22Rv1 (cell line): ENCODE measurements around the gene STEAP4.
"Not testable (repeated sequence)": the region's sequence is repeated elsewhere in the genome, so short reads cannot be mapped to it uniquely, and the experiment has no call there.

ENCODE experiments used
- H3K27ac ChIP-seq: fragments of 450-650 bp; 2 replicates; pipeline ENCODE4 v1.5.1; 2017
- ZFX ChIP-seq: fragments of 450-650 bp; IDR thresholded peaks from 2 replicates; pipeline ENCODE4 v1.6.1; 2017; ENCODE audit warnings: antibody characterized with exemption, borderline replicate concordance
- TF ChIP-seq, protein P1 (sequence below): fragments of 450-650 bp; IDR thresholded peaks from 2 replicates; pipeline ENCODE4 v1.5.1; 2017; ENCODE audit warnings: mild to moderate bottlenecking

Gene STEAP4

DNA sequence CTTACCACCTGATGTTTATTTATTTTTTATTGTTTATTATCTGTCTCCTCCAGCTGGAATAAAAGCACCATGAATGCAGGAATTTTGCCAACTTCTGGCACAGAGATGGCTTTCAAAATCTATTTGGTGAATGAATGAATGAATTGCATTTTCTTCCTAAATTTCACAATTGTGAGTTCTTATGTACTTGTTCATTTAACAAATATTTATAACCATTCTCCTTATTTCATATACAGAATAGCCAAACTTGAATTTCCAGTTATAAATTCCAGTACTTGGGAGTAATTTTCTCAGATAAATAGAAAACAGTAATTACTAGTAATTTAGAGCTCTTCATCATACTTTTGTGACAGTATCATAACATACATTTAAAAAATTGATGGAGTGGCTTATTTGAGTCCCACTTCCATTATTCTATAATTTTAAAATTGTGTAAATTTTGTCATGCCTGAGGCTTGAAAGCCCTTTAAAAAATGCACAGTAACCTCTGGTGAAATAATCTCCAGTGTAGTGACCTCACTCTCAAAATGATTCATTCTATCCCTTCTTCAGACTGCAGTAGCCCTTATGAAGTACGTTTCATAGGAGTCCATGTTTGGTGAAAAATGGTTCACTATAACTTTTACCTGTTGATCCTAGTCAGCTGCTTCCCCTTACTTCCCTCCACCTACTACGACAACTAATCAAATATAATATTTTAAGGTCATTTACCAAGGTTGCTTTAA lies 46.9 kb downstream of the STEAP4 start:
- no peak overlapping the region for H3K27ac ChIP-seq
- TF ChIP-seq, protein P1, sequence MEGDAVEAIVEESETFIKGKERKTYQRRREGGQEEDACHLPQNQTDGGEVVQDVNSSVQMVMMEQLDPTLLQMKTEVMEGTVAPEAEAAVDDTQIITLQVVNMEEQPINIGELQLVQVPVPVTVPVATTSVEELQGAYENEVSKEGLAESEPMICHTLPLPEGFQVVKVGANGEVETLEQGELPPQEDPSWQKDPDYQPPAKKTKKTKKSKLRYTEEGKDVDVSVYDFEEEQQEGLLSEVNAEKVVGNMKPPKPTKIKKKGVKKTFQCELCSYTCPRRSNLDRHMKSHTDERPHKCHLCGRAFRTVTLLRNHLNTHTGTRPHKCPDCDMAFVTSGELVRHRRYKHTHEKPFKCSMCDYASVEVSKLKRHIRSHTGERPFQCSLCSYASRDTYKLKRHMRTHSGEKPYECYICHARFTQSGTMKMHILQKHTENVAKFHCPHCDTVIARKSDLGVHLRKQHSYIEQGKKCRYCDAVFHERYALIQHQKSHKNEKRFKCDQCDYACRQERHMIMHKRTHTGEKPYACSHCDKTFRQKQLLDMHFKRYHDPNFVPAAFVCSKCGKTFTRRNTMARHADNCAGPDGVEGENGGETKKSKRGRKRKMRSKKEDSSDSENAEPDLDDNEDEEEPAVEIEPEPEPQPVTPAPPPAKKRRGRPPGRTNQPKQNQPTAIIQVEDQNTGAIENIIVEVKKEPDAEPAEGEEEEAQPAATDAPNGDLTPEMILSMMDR = no peak
- TF ChIP-seq ZFX = no peak

DNA sequence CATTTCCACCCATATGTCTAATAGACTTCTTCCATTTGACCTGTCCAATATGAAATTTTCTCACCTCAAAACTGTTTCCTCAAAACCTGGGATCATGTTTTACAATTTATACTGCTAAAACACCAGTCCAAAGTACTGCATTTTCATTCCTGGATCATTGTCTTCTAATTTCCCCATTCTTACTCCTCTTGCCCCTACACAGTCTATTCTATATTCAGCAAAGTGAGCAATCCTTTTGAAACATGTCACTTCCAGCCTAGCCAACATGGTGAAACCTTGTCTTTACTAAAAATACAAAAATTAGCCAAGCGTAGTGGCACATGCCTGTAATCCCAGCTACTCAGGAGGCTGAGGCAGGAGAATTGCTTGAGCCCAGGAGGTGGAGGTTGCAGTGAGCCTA lies 48.4 kb downstream of the STEAP4 start:
- H3K27ac ChIP-seq = not testable (repeated sequence)

DNA sequence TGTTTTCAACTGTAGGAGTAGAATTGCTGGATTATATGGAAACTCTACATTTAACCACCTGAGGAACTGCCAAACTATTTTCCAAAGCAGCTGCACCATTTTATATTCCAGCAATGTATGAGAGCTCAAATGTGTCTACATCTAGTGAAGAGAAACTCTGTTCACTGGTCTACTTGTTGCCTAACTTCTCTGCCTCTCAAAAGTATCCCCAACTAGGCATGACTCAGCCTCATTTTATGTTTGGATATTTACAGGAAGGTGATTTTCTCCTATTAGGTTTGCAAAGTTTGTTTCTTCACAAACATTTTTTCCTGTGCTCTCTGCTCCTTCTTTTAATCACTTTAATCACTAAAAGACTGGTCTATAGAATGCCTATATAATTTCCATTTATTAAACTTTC lies 49.8 kb downstream of the STEAP4 start:
- no peak for TF ChIP-seq ZFX
- TF ChIP-seq, protein P1 = no peak
- H3K27ac ChIP-seq = no peak overlapping the region

DNA sequence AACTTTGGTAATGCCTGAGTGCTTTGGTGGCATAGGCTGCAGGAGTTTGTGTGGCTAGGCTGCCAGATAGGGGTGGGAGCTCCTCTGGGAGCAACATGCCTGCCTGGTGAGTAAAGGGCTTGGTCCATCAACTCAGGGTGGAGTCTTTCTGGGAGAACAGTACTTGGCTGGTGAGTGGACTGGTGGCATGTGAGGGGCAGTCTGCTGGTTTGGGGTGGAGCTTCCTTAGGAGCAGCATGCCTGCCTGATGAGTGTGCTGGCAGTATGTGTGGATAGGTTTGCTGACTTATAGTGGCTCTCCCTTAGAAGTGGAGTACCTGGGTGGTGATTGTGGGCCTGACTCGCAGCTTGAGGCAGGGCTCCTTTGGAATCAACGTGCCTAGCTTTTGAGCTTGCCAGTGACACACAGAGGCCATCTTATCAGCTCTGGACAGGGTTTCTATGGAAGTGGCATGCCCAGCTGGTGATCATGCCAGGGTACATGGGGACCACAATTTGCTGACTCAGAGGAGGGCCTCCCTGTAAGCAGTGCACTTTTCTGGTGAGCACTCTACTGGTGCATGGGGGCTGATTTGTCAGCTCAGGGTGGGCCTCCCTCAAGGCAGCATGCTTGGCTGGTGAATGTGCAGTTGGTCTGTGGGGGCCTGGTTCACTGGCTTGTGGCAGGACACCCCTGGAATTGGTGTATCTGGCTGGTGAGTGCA lies 51.8 kb downstream of the STEAP4 start:
- TF ChIP-seq, protein P1 = no peak
- TF ChIP-seq ZFX = no peak
- no peak overlapping the region for H3K27ac ChIP-seq

DNA sequence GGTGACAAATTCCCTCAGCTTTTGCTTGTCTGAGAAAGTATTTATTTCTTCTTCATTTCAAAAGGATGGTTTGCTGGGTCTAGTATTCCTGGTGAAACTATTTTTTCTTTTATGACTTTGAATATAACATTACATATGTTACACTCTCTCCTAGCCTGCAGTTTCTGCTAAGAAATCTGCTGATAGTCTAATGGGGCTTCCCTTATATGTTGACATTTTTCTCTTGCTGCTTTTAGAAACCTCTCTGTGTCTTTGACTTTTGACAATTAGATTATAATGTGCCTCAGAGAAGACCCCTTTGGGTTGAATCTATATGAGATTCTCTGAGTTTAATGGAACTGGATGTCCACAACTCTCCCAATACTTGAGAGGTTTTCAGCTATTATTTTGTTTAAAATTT lies 53.1 kb downstream of the STEAP4 start:
- no peak overlapping the region for H3K27ac ChIP-seq

DNA sequence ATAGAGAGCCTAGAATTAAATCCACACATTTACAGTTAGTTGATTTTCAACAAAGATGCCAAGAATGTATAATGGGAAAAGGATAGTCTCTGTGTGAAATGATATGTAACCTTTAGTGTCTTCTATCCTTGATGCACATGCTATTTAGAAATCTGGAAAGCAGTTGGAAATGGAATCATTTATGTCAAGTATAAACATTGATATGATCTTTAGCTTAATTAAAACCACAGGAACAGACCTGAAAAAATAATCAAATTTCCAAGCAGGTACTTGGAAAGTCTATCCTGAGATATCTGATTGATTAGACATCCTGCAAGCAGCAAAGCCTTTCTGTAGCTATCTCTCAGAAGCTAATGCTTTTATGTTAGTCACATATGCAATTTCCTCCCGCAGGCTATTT lies 62.4 kb downstream of the STEAP4 start:
- TF ChIP-seq, protein P1 = no peak
- no peak overlapping the region for H3K27ac ChIP-seq

More for the DNA sequence above, 53.1 kb downstream of the STEAP4 start:
- TF ChIP-seq ZFX = no peak
- TF ChIP-seq, protein P1 = no peak

DNA sequence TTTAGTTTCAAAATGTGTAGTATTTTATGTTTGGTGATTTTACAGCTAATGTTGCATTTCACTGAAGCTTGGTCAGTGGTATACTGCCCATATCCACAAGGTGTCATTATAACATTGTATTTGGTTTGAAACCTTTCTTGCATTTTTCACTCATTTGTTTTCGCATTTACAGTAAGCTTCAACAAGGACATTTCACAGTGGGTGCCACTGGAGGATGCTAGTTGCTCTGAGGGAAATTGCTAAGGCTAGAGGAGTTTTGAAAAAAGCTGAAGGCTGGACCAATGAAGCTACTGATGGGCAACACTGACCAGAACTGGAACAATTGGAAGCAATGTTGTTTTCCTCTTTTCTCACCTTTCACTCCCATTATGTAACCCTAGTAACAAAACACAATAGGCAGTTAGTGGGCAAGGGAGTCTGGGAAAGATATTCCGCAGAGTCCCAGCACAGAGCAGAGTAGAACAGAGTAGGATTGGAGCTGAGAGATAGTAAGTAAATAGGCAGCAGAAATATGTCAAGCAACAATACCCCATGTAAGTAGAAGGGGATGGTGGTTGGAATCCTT lies 63.3 kb downstream of the STEAP4 start:
- no peak for TF ChIP-seq ZFX
- TF ChIP-seq, protein P1 = peak; percentile 90
- no peak overlapping the region for H3K27ac ChIP-seq
